ENCODE measurements around the gene POLR1A. TPM values are rescaled to one million over a fixed set of nuclear protein-coding genes. Genes with fewer than 3 reads are reported as not detected.

The POLR1A gene
- total and polyA plus RNA-seq, 2 of the 13 experiments (the other 11 are each of a cell fraction or from before 2014, with no cell fraction given) = 7.2 to 39.9 TPM

DNA sequence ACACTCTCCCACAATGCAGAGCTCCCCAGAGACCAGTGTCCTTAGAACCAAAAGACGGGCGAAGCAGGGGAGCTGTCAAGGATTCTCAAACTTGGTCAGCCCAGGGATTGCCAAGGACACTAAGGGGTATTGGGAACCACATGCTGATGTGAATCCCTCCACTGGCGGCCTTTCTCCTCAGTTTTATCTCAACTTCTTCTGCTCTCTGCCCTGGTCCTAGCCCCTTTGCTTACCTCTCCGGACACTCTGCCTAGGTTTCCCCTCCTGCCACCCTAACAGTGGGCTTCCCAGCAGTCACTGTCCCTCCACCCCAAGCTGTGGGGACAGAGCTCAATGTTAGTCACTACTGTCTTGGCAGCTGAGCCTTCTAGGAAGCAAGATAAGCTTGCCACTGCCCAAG, 61.1 kb downstream of the POLR1A start (continued):
- TF ChIP-seq CBFB (CRISPR knock-in tag; IDR thresholded peaks at IDR 0.05) = no peak

GRCh38 chr2:86044045-86044444, 61.6 kb downstream of the POLR1A start:
- H3K9ac ChIP-seq (ENCODE audit: insufficient read depth, low read depth, low read length) = no peak overlapping the region
- in situ Hi-C loops (cut with HindIII; ENCODE audit: extremely low pct_ligation_motif_present, low pct_unique_long_range_greater_than_20kb) (no loop called here), intact Hi-C loops (cut with micrococcal nuclease; ENCODE audit: unreplicated experiment) (no loop called here)
- H4K20me1 ChIP-seq (ENCODE audit: insufficient read depth, low read length) = no peaks in the 10 kb centered on the region
- H3K36me3 ChIP-seq (replicated peaks in 1 of 2; ENCODE audit: control insufficient read depth in 1 of 2, insufficient read depth in 2 of 2, low read length in 2 of 2) = peaks cover 62 to 100% of the 10 kb centered on the region in 2 experiments
- ATAC-seq (no peak), DNase-seq (ENCODE audit: low spot score) (no peak), FAIRE-seq (no peak)
- 97% methylated on average over 12 of the region's 12 CpGs for WGBS (ENCODE audit: low lambda C conversion rate)
- H3K4me3 ChIP-seq (replicated peaks in 1 of 3; ENCODE audit: insufficient read depth in 1 of 3, low read depth in 2 of 3, low read length in 3 of 3) = no peak overlapping the region
- ChIA-PET CTCF (ENCODE audit: low intra/inter-chr PET ratio, low total read pairs) (no interaction called here), POLR2A (no interaction called here)
- no peaks in the 10 kb centered on the region for H3K27me3 ChIP-seq (ENCODE audit: control insufficient read depth in 1 of 2, insufficient read depth in 2 of 2, low read length in 2 of 2)
- H3K4me2 ChIP-seq (ENCODE audit: low read depth, low read length) = no peak overlapping the region
- H2AFZ ChIP-seq (ENCODE audit: low read length) = no peak overlapping the region
- TF ChIP-seq ZNF790 (CRISPR knock-in tag; IDR thresholded peaks at IDR 0.05; ENCODE audit: borderline replicate concordance) = no peak
- TF ChIP-seq NBN (conservative IDR thresholded peaks at IDR 0.05) = no peak
- TF ChIP-seq ZNF687 (CRISPR knock-in tag; IDR thresholded peaks at IDR 0.05) = 0 out of 2 replicates have a peak, but pooled peaks have one; percentile 15
- TF ChIP-seq, protein P1, sequence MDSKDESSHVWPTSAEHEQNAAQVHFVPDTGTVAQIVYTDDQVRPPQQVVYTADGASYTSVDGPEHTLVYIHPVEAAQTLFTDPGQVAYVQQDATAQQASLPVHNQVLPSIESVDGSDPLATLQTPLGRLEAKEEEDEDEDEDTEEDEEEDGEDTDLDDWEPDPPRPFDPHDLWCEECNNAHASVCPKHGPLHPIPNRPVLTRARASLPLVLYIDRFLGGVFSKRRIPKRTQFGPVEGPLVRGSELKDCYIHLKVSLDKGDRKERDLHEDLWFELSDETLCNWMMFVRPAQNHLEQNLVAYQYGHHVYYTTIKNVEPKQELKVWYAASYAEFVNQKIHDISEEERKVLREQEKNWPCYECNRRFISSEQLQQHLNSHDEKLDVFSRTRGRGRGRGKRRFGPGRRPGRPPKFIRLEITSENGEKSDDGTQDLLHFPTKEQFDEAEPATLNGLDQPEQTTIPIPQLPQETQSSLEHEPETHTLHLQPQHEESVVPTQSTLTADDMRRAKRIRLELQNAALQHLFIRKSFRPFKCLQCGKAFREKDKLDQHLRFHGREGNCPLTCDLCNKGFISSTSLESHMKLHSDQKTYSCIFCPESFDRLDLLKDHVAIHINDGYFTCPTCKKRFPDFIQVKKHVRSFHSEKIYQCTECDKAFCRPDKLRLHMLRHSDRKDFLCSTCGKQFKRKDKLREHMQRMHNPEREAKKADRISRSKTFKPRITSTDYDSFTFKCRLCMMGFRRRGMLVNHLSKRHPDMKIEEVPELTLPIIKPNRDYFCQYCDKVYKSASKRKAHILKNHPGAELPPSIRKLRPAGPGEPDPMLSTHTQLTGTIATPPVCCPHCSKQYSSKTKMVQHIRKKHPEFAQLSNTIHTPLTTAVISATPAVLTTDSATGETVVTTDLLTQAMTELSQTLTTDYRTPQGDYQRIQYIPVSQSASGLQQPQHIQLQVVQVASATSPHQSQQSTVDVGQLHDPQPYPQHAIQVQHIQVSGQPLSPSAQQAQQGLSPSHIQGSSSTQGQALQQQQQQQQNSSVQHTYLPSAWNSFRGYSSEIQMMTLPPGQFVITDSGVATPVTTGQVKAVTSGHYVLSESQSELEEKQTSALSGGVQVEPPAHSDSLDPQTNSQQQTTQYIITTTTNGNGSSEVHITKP (CRISPR knock-in tag; IDR thresholded peaks at IDR 0.05; ENCODE audit: low read depth) = no peak
- no peaks in the 10 kb centered on the region for H3K9me3 ChIP-seq (ENCODE audit: low read length)
- no peaks in the 10 kb centered on the region for H3K4me1 ChIP-seq (ENCODE audit: insufficient read depth, low read length)
- no TSS peak for BruUV-seq (replicated peaks)
- H3K79me2 ChIP-seq (ENCODE audit: insufficient read depth, low read length) = no peaks in the 10 kb centered on the region
- no peak overlapping the region for H3K27ac ChIP-seq (ENCODE audit: extremely low read length, insufficient read depth, low read length)
